CD4-positive, alpha-beta T cell treated with Interleukin-6 at 100 ng/mL for 8 hours (primary cell): ENCODE data around the gene TCF3.

Experiments used
- DNase-seq: peaks from one replicate; pipeline ENCODE4 v3.0.0-alpha.2; 2020; ENCODE audit warnings: mixed read lengths, low spot score

TCF3 gene

GRCh38 chr19:1560286-1560882, 92.0 kb downstream of the TCF3 start:
- DNase-seq, result no peak
